ENCODE results near the gene OPTN. TPM values are rescaled to one million over a fixed set of nuclear protein-coding genes. Genes with fewer than 3 reads are reported as not detected.

Gene OPTN
- total RNA-seq, 1 experiment from 2014 or later: 52.0 TPM

- peak within 1 kb of the TSS; percentile 57 for H3K4me3 ChIP-seq
- DNase-seq (ENCODE audit: low read depth in 1 of 2, low spot score in 2 of 2): peak; percentile 95 to 99
- no peaks in the 10 kb centered on the region; the same call in 1 of the 2 replicates for H3K9me3 ChIP-seq (replicated peaks)
- H3K36me3 ChIP-seq: peaks cover 20% of the 10 kb centered on the region
- H3K27ac ChIP-seq: peak within 1 kb of the TSS; percentile 34
- H3K4me1 ChIP-seq (replicated peaks): peaks cover 13% of the 10 kb centered on the region
- no peaks in the 10 kb centered on the region for H3K27me3 ChIP-seq (replicated peaks)
Measured at GRCh38 chr10:13160934-13161856, 61.2 kb downstream of the OPTN start, which contains the start of gene MCM10. MCM10 (plus strand) TSS chr10:13161558; CDS start chr10:13164203, 2,645 bp downstream.

- Histone ChIP-seq H3K27ac (peak overlapping the region; percentile 34), H3K36me3 (peaks cover 22% of the 10 kb centered on the region), H3K4me3 (peak overlapping the region; percentile 57), H3K27me3 (replicated peaks) (no peaks in the 10 kb centered on the region), H3K9me3 (replicated peaks) (no peaks in the 10 kb centered on the region; the same call in 1 of the 2 replicates), H3K4me1 (replicated peaks) (peaks cover 13% of the 10 kb centered on the region)
- DNase-seq (ENCODE audit: low read depth in 1 of 2, low spot score in 2 of 2): no peak
Measured at GRCh38 chr10:13161857-13162271, 61.9 kb downstream of the OPTN start.

- peaks cover 37% of the 10 kb centered on the region for H3K36me3 ChIP-seq
- H3K27me3 ChIP-seq (replicated peaks): no peaks in the 10 kb centered on the region
- H3K9me3 ChIP-seq (replicated peaks): no peaks in the 10 kb centered on the region; the same call in 1 of the 2 replicates
- H3K27ac ChIP-seq: no peak overlapping the region
- no peak overlapping the region for H3K4me3 ChIP-seq
- no peak for DNase-seq (ENCODE audit: low read depth in 1 of 2, low spot score in 2 of 2)
- peaks cover 13% of the 10 kb centered on the region for H3K4me1 ChIP-seq (replicated peaks)
Measured at GRCh38 chr10:13163859-13164258, 63.9 kb downstream of the OPTN start.

- DNase-seq (ENCODE audit: low read depth in 1 of 2, low spot score in 2 of 2): no peak
- Histone ChIP-seq H3K27me3 (replicated peaks) (no peaks in the 10 kb centered on the region), H3K36me3 (peaks cover 44% of the 10 kb centered on the region), H3K4me3 (no peak overlapping the region), H3K4me1 (replicated peaks) (peaks cover 13% of the 10 kb centered on the region), H3K9me3 (replicated peaks) (no peaks in the 10 kb centered on the region; the same call in 1 of the 2 replicates), H3K27ac (no peak overlapping the region)
Measured at GRCh38 chr10:13165177-13165576, 65.2 kb downstream of the OPTN start.

GRCh38 chr10:13167568-13167967 is 67.6 kb downstream of the OPTN start:
- Histone ChIP-seq H3K27ac (no peak overlapping the region), H3K36me3 (peaks cover 64% of the 10 kb centered on the region), H3K4me3 (no peak overlapping the region), H3K9me3 (replicated peaks) (no peaks in the 10 kb centered on the region), H3K4me1 (replicated peaks) (peaks cover under 1% of the 10 kb centered on the region; the same call in 1 of the 2 replicates), H3K27me3 (replicated peaks) (no peaks in the 10 kb centered on the region)
- DNase-seq (ENCODE audit: low read depth in 1 of 2, low spot score in 2 of 2): no peak

GRCh38 chr10:13168781-13169180 is 68.8 kb downstream of the OPTN start:
- H3K27ac ChIP-seq: no peak overlapping the region
- H3K4me3 ChIP-seq: no peak overlapping the region
- no peak for DNase-seq (ENCODE audit: low read depth in 1 of 2, low spot score in 2 of 2)
- H3K27me3 ChIP-seq (replicated peaks): no peaks in the 10 kb centered on the region
- peaks cover 76% of the 10 kb centered on the region for H3K36me3 ChIP-seq
- no peaks in the 10 kb centered on the region for H3K9me3 ChIP-seq (replicated peaks)
- no peaks in the 10 kb centered on the region for H3K4me1 ChIP-seq (replicated peaks)

GRCh38 chr10:13173616-13174015 is 73.7 kb downstream of the OPTN start:
- DNase-seq (ENCODE audit: low read depth in 1 of 2, low spot score in 2 of 2): no peak
- Histone ChIP-seq H3K9me3 (replicated peaks) (no peaks in the 10 kb centered on the region), H3K27me3 (replicated peaks) (no peaks in the 10 kb centered on the region), H3K4me1 (replicated peaks) (no peaks in the 10 kb centered on the region), H3K4me3 (no peak overlapping the region), H3K27ac (no peak overlapping the region), H3K36me3 (peaks cover 75% of the 10 kb centered on the region)

- Histone ChIP-seq H3K27ac (no peak overlapping the region), H3K36me3 (peaks cover 87% of the 10 kb centered on the region), H3K4me1 (replicated peaks) (no peaks in the 10 kb centered on the region), H3K27me3 (replicated peaks) (no peaks in the 10 kb centered on the region), H3K9me3 (replicated peaks) (no peaks in the 10 kb centered on the region), H3K4me3 (no peak overlapping the region)
- no peak for DNase-seq (ENCODE audit: low read depth in 1 of 2, low spot score in 2 of 2)
Measured at GRCh38 chr10:13180788-13181187, 80.8 kb downstream of the OPTN start.

- peaks cover 93% of the 10 kb centered on the region for H3K36me3 ChIP-seq
- no peak overlapping the region for H3K4me3 ChIP-seq
Measured at GRCh38 chr10:13182424-13182823, 82.5 kb downstream of the OPTN start.

GRCh38 chr10:13183625-13184024 is 83.7 kb downstream of the OPTN start:
- Histone ChIP-seq H3K27ac (no peak overlapping the region), H3K27me3 (replicated peaks) (no peaks in the 10 kb centered on the region), H3K9me3 (replicated peaks) (no peaks in the 10 kb centered on the region), H3K4me1 (replicated peaks) (no peaks in the 10 kb centered on the region), H3K4me3 (no peak overlapping the region), H3K36me3 (peaks cover 93% of the 10 kb centered on the region)
- no peak for DNase-seq (ENCODE audit: low read depth in 1 of 2, low spot score in 2 of 2)

More at GRCh38 chr10:13182424-13182823, 82.5 kb downstream of the OPTN start:
- no peaks in the 10 kb centered on the region for H3K9me3 ChIP-seq (replicated peaks)
- no peaks in the 10 kb centered on the region for H3K27me3 ChIP-seq (replicated peaks)
- H3K27ac ChIP-seq: no peak overlapping the region
- no peaks in the 10 kb centered on the region for H3K4me1 ChIP-seq (replicated peaks)
- DNase-seq (ENCODE audit: low read depth in 1 of 2, low spot score in 2 of 2): no peak

GRCh38 chr10:13184276-13184675 is 84.3 kb downstream of the OPTN start:
- Histone ChIP-seq H3K27ac (no peak overlapping the region), H3K36me3 (peaks cover 93% of the 10 kb centered on the region)
- DNase-seq (ENCODE audit: low read depth in 1 of 2, low spot score in 2 of 2): no peak

GRCh38 chr10:13184730-13185514 is 85.0 kb downstream of the OPTN start:
- no peaks in the 10 kb centered on the region for H3K9me3 ChIP-seq (replicated peaks)
- H3K27me3 ChIP-seq (replicated peaks): no peaks in the 10 kb centered on the region
- H3K36me3 ChIP-seq: peaks cover 89% of the 10 kb centered on the region
- H3K27ac ChIP-seq: no peak overlapping the region
- H3K4me3 ChIP-seq: no peak overlapping the region
- H3K4me1 ChIP-seq (replicated peaks): no peaks in the 10 kb centered on the region
- DNase-seq (ENCODE audit: low read depth in 1 of 2, low spot score in 2 of 2): no peak

More at GRCh38 chr10:13184276-13184675, 84.3 kb downstream of the OPTN start:
- Histone ChIP-seq H3K9me3 (replicated peaks) (no peaks in the 10 kb centered on the region), H3K4me1 (replicated peaks) (no peaks in the 10 kb centered on the region), H3K4me3 (no peak overlapping the region), H3K27me3 (replicated peaks) (no peaks in the 10 kb centered on the region)

- Histone ChIP-seq H3K4me3 (no peak overlapping the region), H3K9me3 (replicated peaks) (no peaks in the 10 kb centered on the region), H3K4me1 (replicated peaks) (no peaks in the 10 kb centered on the region), H3K27ac (no peak overlapping the region), H3K27me3 (replicated peaks) (no peaks in the 10 kb centered on the region), H3K36me3 (peaks cover 84% of the 10 kb centered on the region)
- no peak for DNase-seq (ENCODE audit: low read depth in 1 of 2, low spot score in 2 of 2)
Measured at GRCh38 chr10:13187135-13187534, 87.2 kb downstream of the OPTN start.
